K562 (cell line): ENCODE data around the gene DNA2. TPM values are rescaled to one million over a fixed set of nuclear protein-coding genes. Genes with fewer than 3 reads are reported as not detected.

Experiments used
- BCLAF1 ChIP-seq, 2 experiments: fragments of 450-650 bp in 1 of 2; IDR thresholded peaks; 2 replicates each; pipeline ENCODE4 v1.6.1; 2011 to 2017; ENCODE audit warnings: low read depth in 2 of 2, antibody characterized with exemption in 1 of 2, borderline replicate concordance in 1 of 2, low read length in 1 of 2, mild to moderate bottlenecking in 1 of 2, mixed read lengths in 1 of 2; ENCODE audit not compliant: control insufficient read depth in 1 of 2
- E2F8 ChIP-seq: fragments of 450-650 bp; IDR thresholded peaks from 2 replicates; pipeline ENCODE4 v1.7.1; 2018; ENCODE audit warnings: mild to moderate bottlenecking, low read depth; ENCODE audit not compliant: partially characterized antibody
- EHMT2 ChIP-seq: fragments of 450-650 bp; IDR thresholded peaks from 2 replicates; pipeline ENCODE4 v1.6.1; 2018; ENCODE audit warnings: antibody characterized with exemption
- ID3 ChIP-seq, 2 experiments: fragments of 250-450 bp in 1 of 2; fragments of 450-650 bp in 1 of 2; sonication (Bioruptor Pico) in 1 of 2; IDR thresholded peaks; 2 replicates each; pipeline versions ENCODE4 v1.6.1 to v1.8.0; 2016 to 2021; ENCODE audit warnings: mild to moderate bottlenecking in 2 of 2, moderate library complexity in 2 of 2, missing compliant biosample characterization in 1 of 2, missing genetic modification characterization in 1 of 2
- NKRF ChIP-seq: fragments of 450-650 bp; IDR thresholded peaks from 2 replicates; pipeline ENCODE4 v1.6.1; 2016; ENCODE audit warnings: borderline replicate concordance
- PBX2 ChIP-seq, 2 experiments: IDR thresholded peaks in 1 of 2; conservative IDR thresholded peaks in 1 of 2; 2 replicates each; pipeline ENCODE4 v1.6.1; 2016; ENCODE audit warnings: low read depth in 2 of 2, mild to moderate bottlenecking in 1 of 2, missing compliant biosample characterization in 1 of 2, missing genetic modification characterization in 1 of 2, moderate library complexity in 1 of 2
- XRCC5 ChIP-seq: fragments of 200-400 bp; formaldehyde crosslinking; IDR thresholded peaks from 2 replicates; pipeline ENCODE4 v1.6.1; 2017; ENCODE audit warnings: low read depth, mild to moderate bottlenecking, low read length
- ZBTB12 ChIP-seq: fragments of 250-450 bp; sonication (Bioruptor Pico); IDR thresholded peaks from 2 replicates; pipeline ENCODE4 v1.4.0; 2020
- polyA plus RNA-seq, 8 experiments: library from polyadenylated mRNA; depleted of rRNA in 4 of 8; stranded (reverse) in 5 of 8; unstranded in 3 of 8; fragments of >200 nt; fragmentation: Nextera tagmentation in 2 of 8; fragmentation: Illumina TruSeq in 1 of 8; extraction: Ambion mirVana in 2 of 8; extraction: Trizol in 1 of 8; gene quantifications; 2 replicates each; pipeline versions ENCODE4 v1.2.1 to v1.2.3, GENCODE V29; 2011 to 2014; ENCODE audit warnings: inconsistent platforms in 1 of 8, missing spikeins in 1 of 8
- total RNA-seq, 7 experiments: library from RNA; depleted of rRNA in 6 of 7; stranded (reverse); fragments of >200 nt in 6 of 7; fragmentation: Illumina TruSeq in 2 of 7; extraction: Trizol in 2 of 7; gene quantifications; 2 replicates each; pipeline versions ENCODE4 v1.2.1 to v1.2.3, GENCODE V29; 2011 to 2021; ENCODE audit warnings: low replicate concordance in 1 of 7

Gene DNA2
- total and polyA plus RNA-seq, 9 of the 15 experiments (the other 6 are each of a cell fraction or from before 2014, with no cell fraction given): 24.6 to 51.4 (median 40.8) TPM

- TF ChIP-seq ZBTB12 (CRISPR knock-in tag) (no peak), E2F8 (peak; percentile 71), PBX2 (CRISPR knock-in tag; IDR thresholded peaks at IDR 0.05; ENCODE audit: low read depth) (no peak), PBX2 (tag; conservative IDR thresholded peaks at IDR 0.05; ENCODE audit: low read depth) (no peak), XRCC5 (peak; percentile 18; the same call in 1 of the 2 replicates), NKRF (peak; percentile 94), BCLAF1 (IDR thresholded peaks at IDR 0.05; ENCODE audit: borderline replicate concordance in 1 of 2, control insufficient read depth in 1 of 2, low read depth in 2 of 2, low read length in 1 of 2) (no peak), ID3 (CRISPR knock-in tag; IDR thresholded peaks at IDR 0.05) (no peak), ID3 (tag; IDR thresholded peaks at IDR 0.05) (peak; percentile 88), EHMT2 (no peak)
These were observed at the start of gene DNA2 (continued) for GRCh38 chr10:68471586-68472408.
